Measurements from ENCODE around the gene RAB3B.

Gene RAB3B

GRCh38 chr1:51964309-51964696, 26.2 kb downstream of the RAB3B start:
- TF ChIP-seq FOXP2 (optimal IDR thresholded peaks at IDR 0.05; ENCODE audit: borderline replicate concordance, extremely low read depth, extremely low read length, insufficient read depth) = no peak
- TF ChIP-seq REST (IDR thresholded peaks at IDR 0.05; ENCODE audit: insufficient read depth in 1 of 2, low read depth in 2 of 2, low read length in 2 of 2) = no peak
- TF ChIP-seq SIN3A (IDR thresholded peaks at IDR 0.05; ENCODE audit: borderline replicate concordance, insufficient read depth, low read length) = no peak
- TF ChIP-seq TAF1 (IDR thresholded peaks at IDR 0.05; ENCODE audit: borderline replicate concordance, insufficient read depth, low read length) = no peak
- TF ChIP-seq POLR2AphosphoS5 (IDR thresholded peaks at IDR 0.05; ENCODE audit: low read depth, low read length) = no peak

GRCh38 chr1:51963592-51964308, 26.8 kb downstream of the RAB3B start:
- TF ChIP-seq FOXP2 (optimal IDR thresholded peaks at IDR 0.05; ENCODE audit: borderline replicate concordance, extremely low read depth, extremely low read length, insufficient read depth) = no peak
- no peak for TF ChIP-seq SIN3A (IDR thresholded peaks at IDR 0.05; ENCODE audit: borderline replicate concordance, insufficient read depth, low read length)
- TF ChIP-seq REST (IDR thresholded peaks at IDR 0.05; ENCODE audit: insufficient read depth in 1 of 2, low read depth in 2 of 2, low read length in 2 of 2) = no peak

GRCh38 chr1:51962486-51963356, 27.8 kb downstream of the RAB3B start:
- TF ChIP-seq FOXP2 (optimal IDR thresholded peaks at IDR 0.05; ENCODE audit: borderline replicate concordance, extremely low read depth, extremely low read length, insufficient read depth) = no peak
- TF ChIP-seq TAF1 (IDR thresholded peaks at IDR 0.05; ENCODE audit: borderline replicate concordance, insufficient read depth, low read length) = no peak
- no peak for TF ChIP-seq POLR2AphosphoS5 (IDR thresholded peaks at IDR 0.05; ENCODE audit: low read depth, low read length)
- TF ChIP-seq SIN3A (IDR thresholded peaks at IDR 0.05; ENCODE audit: borderline replicate concordance, insufficient read depth, low read length) = no peak
- no peak for TF ChIP-seq REST (IDR thresholded peaks at IDR 0.05; ENCODE audit: insufficient read depth in 1 of 2, low read depth in 2 of 2, low read length in 2 of 2)

GRCh38 chr1:51961954-51962353, 28.5 kb downstream of the RAB3B start:
- TF ChIP-seq REST (IDR thresholded peaks at IDR 0.05; ENCODE audit: insufficient read depth in 1 of 2, low read depth in 2 of 2, low read length in 2 of 2) = no peak
- no peak for TF ChIP-seq SIN3A (IDR thresholded peaks at IDR 0.05; ENCODE audit: borderline replicate concordance, insufficient read depth, low read length)
- TF ChIP-seq TAF1 (IDR thresholded peaks at IDR 0.05; ENCODE audit: borderline replicate concordance, insufficient read depth, low read length) = no peak
- no peak for TF ChIP-seq POLR2AphosphoS5 (IDR thresholded peaks at IDR 0.05; ENCODE audit: low read depth, low read length)
- no peak for TF ChIP-seq FOXP2 (optimal IDR thresholded peaks at IDR 0.05; ENCODE audit: borderline replicate concordance, extremely low read depth, extremely low read length, insufficient read depth)

Measured in PFSK-1 (cell line).